OCI-LY3 (cell line): ENCODE measurements around the gene TOB1.

ENCODE experiments used
- H2AFZ ChIP-seq: fragments of 200-600, 300-600 bp; shearing (Covaris generic); 2 replicates; pipeline ENCODE4 v1.6.0; 2014; ENCODE audit warnings: antibody characterized with exemption, low read depth, low read length
- H3K27ac ChIP-seq: fragments of 200-600, 300-600 bp; sonication (generic); 2 replicates; pipeline ENCODE4 v1.5.1; 2014; ENCODE audit warnings: mild to moderate bottlenecking, low read length, moderate library complexity, mixed read lengths
- H3K27me3 ChIP-seq: fragments of 200-600, 300-600 bp; sonication (generic); 2 replicates; pipeline ENCODE4 v1.6.1; 2014; ENCODE audit warnings: low read depth, low read length, mixed read lengths
- H3K36me3 ChIP-seq: fragments of 200-600, 300-600 bp; sonication (generic); replicated peaks from 2 replicates; pipeline ENCODE3; 2014; ENCODE audit warnings: low read depth, low read length, mixed read lengths
- H3K4me1 ChIP-seq: fragments of 300-600, 200-600 bp; sonication (generic); 2 replicates; pipeline ENCODE4 v1.6.1; 2014; ENCODE audit warnings: low read length, mixed read lengths
- H3K4me2 ChIP-seq: fragments of 200-600, 300-600 bp; sonication (generic); 2 replicates; pipeline ENCODE4 v1.6.1; 2014; ENCODE audit warnings: low read length, mixed read lengths
- H3K4me3 ChIP-seq: fragments of 300-600, 200-600 bp; sonication (generic); 2 replicates; pipeline ENCODE4 v1.5.1; 2014; ENCODE audit warnings: antibody characterized with exemption, mild to moderate bottlenecking, low read length, moderate library complexity
- H3K79me2 ChIP-seq: fragments of 300-600, 200-600 bp; shearing (Covaris generic); 2 replicates; pipeline ENCODE4 v1.6.1; 2014; ENCODE audit warnings: mild to moderate bottlenecking, low read length, mixed read lengths
- H3K9ac ChIP-seq: fragments of 300-600, 200-600 bp; shearing (Covaris generic); 2 replicates; pipeline ENCODE4 v1.6.0; 2014; ENCODE audit warnings: mild to moderate bottlenecking, low read length, moderate library complexity
- H3K9me3 ChIP-seq: fragments of 200-600, 300-600 bp; shearing (Covaris generic); 2 replicates; pipeline ENCODE4 v1.6.1; 2014; ENCODE audit warnings: low read length, mixed read lengths; ENCODE audit not compliant: insufficient read depth
- H4K20me1 ChIP-seq: fragments of 200-600, 300-600 bp; sonication (generic); 2 replicates; pipeline ENCODE4 v1.6.1; 2016; ENCODE audit warnings: low read length, mixed read lengths; ENCODE audit not compliant: insufficient read depth
- EZH2phosphoT487 ChIP-seq: fragments of 200-600 bp; shearing (Covaris generic); IDR thresholded peaks from 2 replicates; pipeline ENCODE4 v1.6.1; 2018; ENCODE audit warnings: antibody characterized with exemption, mixed run types, low read depth
- TF ChIP-seq, protein P1 (sequence below): fragments of 200-600, 300-600 bp; sonication (generic); IDR thresholded peaks from 2 replicates; pipeline ENCODE4 v1.5.1; 2014; ENCODE audit warnings: antibody characterized with exemption, low read length, low read depth

TOB1 gene

GRCh38 chr17:50911450-50911849 lies 45.3 kb upstream of the TOB1 start:
- no peak overlapping the region for H2AFZ ChIP-seq
- H3K4me3 ChIP-seq, result no peak overlapping the region
- H3K4me1 ChIP-seq, result peaks cover 16% of the 10 kb centered on the region
- no peaks in the 10 kb centered on the region for H3K9me3 ChIP-seq
- no peaks in the 10 kb centered on the region for H3K36me3 ChIP-seq
- H3K27ac ChIP-seq, result no peak overlapping the region
- H3K27me3 ChIP-seq, result no peaks in the 10 kb centered on the region
- TF ChIP-seq EZH2phosphoT487, result no peak
- TF ChIP-seq, protein P1, sequence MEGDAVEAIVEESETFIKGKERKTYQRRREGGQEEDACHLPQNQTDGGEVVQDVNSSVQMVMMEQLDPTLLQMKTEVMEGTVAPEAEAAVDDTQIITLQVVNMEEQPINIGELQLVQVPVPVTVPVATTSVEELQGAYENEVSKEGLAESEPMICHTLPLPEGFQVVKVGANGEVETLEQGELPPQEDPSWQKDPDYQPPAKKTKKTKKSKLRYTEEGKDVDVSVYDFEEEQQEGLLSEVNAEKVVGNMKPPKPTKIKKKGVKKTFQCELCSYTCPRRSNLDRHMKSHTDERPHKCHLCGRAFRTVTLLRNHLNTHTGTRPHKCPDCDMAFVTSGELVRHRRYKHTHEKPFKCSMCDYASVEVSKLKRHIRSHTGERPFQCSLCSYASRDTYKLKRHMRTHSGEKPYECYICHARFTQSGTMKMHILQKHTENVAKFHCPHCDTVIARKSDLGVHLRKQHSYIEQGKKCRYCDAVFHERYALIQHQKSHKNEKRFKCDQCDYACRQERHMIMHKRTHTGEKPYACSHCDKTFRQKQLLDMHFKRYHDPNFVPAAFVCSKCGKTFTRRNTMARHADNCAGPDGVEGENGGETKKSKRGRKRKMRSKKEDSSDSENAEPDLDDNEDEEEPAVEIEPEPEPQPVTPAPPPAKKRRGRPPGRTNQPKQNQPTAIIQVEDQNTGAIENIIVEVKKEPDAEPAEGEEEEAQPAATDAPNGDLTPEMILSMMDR, result no peak
- no peak overlapping the region for H3K4me2 ChIP-seq
- no peak overlapping the region for H3K9ac ChIP-seq
- no peaks in the 10 kb centered on the region for H4K20me1 ChIP-seq
- H3K79me2 ChIP-seq, result no peaks in the 10 kb centered on the region

DNA sequence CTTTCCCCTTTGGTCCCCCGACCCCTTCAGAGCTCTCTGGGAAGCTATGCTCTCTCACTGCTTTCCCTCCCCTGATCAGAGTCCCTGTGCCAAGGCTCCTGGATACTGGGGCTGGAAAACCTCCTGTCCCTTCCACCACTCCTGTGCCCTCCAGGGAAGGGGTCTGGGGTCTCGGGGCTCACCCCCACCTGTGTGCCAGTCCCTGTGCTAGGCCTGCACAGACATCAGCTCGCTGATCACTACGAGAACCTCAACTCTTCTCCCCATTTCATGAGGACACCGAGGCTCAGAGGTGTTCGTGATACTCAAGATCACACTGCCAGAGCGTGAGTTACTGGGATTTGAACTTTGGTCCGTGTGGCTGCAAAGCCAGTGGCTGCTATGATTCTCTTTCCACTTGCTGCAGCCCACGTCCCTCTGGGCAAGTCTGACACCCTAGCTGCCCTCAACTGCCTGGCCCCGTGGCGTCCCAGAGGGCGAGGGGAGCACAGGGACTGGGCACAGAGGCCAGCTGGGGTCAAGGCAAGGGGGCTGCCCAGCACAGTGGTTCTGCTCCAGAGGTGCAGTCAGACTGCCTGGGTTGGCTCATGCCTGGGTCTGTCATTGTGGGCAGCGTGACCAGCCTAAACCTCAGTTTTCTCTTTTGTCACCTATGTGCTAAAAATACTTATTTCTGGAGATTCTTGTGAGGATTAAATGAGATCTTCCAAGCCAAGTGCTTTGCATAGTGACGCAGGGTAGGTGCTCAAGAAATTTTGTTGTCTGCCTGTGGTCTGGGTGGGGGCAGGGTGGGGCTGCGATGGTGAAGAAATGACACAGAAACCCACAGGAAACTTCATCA lies 43.8 kb upstream of the TOB1 start:
- no peak overlapping the region for H3K9ac ChIP-seq
- no peaks in the 10 kb centered on the region for H3K79me2 ChIP-seq
- no peaks in the 10 kb centered on the region for H3K36me3 ChIP-seq
- no peak overlapping the region for H3K4me2 ChIP-seq
- TF ChIP-seq EZH2phosphoT487, result no peak
- TF ChIP-seq, protein P1, result no peak
- no peak overlapping the region for H3K27ac ChIP-seq
- H3K4me3 ChIP-seq, result no peak overlapping the region
- H4K20me1 ChIP-seq, result no peaks in the 10 kb centered on the region
- peaks cover 25% of the 10 kb centered on the region for H3K4me1 ChIP-seq
- no peak overlapping the region for H2AFZ ChIP-seq
- H3K27me3 ChIP-seq, result no peaks in the 10 kb centered on the region
- no peaks in the 10 kb centered on the region for H3K9me3 ChIP-seq

DNA sequence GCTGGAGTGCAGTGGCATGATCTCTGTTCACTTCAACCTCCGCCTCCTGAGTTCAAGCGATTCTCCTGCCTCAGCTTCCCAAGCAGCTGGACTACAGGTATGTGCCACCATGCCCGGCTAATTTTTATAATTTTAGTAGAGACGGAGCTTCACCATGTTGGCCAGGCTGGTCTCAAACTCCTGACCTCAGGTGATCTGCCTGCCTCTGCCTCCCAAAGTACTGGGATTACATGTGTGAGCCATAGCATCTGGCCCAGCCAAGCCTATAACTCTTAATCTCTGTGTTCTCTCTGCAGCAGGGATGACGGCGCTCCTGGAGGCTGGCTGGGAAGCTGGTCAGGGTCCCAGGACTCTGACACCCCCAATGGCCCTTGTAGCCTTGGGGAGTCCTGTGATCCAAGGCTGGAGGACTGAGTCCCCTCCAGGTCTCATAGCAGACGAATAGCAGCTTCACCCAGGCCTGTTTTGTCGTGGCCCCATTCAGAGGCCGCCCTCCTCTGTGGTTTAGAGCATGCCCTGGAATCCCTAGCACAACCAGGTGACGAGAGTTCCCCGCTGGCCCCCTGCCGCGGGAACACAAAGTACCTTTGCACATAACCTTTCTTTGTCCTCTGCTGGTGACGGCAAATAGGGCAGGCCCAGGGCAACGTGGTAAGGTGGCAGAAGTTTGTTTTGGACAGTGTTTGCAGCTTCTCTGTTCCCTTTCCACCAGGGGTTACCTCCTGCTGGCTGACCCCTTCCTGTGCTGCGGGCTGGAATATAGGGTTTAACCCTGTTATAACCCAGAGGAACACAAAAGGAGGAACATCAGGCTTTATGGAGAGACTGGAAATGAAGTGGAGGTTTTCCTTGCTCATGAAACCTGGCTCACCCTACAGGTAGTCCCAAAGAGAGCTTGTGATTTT lies 43.0 kb upstream of the TOB1 start:
- Histone ChIP-seq H2AFZ (no peak overlapping the region), H3K9ac (no peak overlapping the region), H3K4me3 (no peak overlapping the region), H3K79me2 (no peaks in the 10 kb centered on the region), H3K27ac (no peak overlapping the region), H3K4me1 (peaks cover 34% of the 10 kb centered on the region), H4K20me1 (no peaks in the 10 kb centered on the region), H3K36me3 (no peaks in the 10 kb centered on the region), H3K4me2 (no peak overlapping the region), H3K27me3 (no peaks in the 10 kb centered on the region), H3K9me3 (no peaks in the 10 kb centered on the region)
- no peak for TF ChIP-seq EZH2phosphoT487
- TF ChIP-seq, protein P1, result no peak
